Sigmoid colon (tissue), 4 donors: ENCODE measurements around the gene FBXW2.

ENCODE experiments used
- EP300 ChIP-seq, 4 donors: sonication (generic); formaldehyde crosslinking; IDR thresholded peaks; one replicate each; pipeline ENCODE4 v1.6.1; 2017; ENCODE audit warnings: antibody characterized with exemption in 4 of 4
- POLR2A ChIP-seq, 2 donors: fragments of 450-650 bp; IDR thresholded peaks; one replicate each; pipeline ENCODE4 v1.6.1; 2016; ENCODE audit warnings: antibody characterized with exemption in 2 of 2, mild to moderate bottlenecking in 2 of 2, moderate library complexity in 2 of 2
- POLR2AphosphoS5 ChIP-seq, 4 donors: sonication (generic); formaldehyde crosslinking; IDR thresholded peaks; one replicate each; pipeline ENCODE4 v1.6.1; 2017; ENCODE audit warnings: antibody characterized with exemption in 4 of 4
- TF ChIP-seq, protein P1 (sequence below), 4 experiments: fragments of 450-650 bp in 3 of 4; fragments of 200-600 bp in 1 of 4; IDR thresholded peaks; one replicate each; pipeline ENCODE4 v1.5.1; 2016 to 2019; ENCODE audit warnings: antibody characterized with exemption in 4 of 4, mild to moderate bottlenecking in 3 of 4, moderate library complexity in 2 of 4

DNA sequence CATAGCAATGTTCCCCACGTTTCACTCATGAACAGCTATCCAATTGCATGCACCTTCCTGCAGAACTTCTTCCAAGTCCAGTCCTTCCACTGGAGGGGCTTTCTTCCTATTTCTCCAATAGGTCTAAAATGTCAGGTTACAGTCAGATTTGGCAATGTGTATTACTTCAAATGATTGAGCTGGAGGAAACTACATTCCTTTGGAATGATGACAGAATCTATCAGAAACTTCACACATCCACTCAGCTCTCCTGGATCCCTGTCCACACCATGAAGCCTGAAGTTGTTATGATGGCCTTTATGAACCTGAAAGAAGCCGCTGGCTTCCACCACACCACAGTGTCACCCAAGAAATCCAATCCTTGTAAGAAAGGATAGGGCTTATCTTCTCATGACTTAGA is 32.2 kb downstream of the FBXW2 start:
- TF ChIP-seq, protein P1, sequence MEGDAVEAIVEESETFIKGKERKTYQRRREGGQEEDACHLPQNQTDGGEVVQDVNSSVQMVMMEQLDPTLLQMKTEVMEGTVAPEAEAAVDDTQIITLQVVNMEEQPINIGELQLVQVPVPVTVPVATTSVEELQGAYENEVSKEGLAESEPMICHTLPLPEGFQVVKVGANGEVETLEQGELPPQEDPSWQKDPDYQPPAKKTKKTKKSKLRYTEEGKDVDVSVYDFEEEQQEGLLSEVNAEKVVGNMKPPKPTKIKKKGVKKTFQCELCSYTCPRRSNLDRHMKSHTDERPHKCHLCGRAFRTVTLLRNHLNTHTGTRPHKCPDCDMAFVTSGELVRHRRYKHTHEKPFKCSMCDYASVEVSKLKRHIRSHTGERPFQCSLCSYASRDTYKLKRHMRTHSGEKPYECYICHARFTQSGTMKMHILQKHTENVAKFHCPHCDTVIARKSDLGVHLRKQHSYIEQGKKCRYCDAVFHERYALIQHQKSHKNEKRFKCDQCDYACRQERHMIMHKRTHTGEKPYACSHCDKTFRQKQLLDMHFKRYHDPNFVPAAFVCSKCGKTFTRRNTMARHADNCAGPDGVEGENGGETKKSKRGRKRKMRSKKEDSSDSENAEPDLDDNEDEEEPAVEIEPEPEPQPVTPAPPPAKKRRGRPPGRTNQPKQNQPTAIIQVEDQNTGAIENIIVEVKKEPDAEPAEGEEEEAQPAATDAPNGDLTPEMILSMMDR (IDR thresholded peaks at IDR 0.05), result no peak
- TF ChIP-seq POLR2A (IDR thresholded peaks at IDR 0.05) (no peak), POLR2AphosphoS5 (IDR thresholded peaks at IDR 0.05) (no peak), EP300 (IDR thresholded peaks at IDR 0.05) (no peak)
